HG03039 (cell line): ENCODE results near the gene DMRTC1.
"Not testable (repeated sequence)": the region's sequence is repeated elsewhere in the genome, so short reads cannot be mapped to it uniquely, and the experiment has no call there.

Experiments
- ATAC-seq: cut with Tn5 transposase; IDR thresholded peaks from one replicate; pipeline ENCODE4 v1.9.1; 2021; ENCODE audit warnings: mild to moderate bottlenecking, moderate library complexity; ENCODE audit not compliant: unreplicated experiment

Gene DMRTC1, protein sequence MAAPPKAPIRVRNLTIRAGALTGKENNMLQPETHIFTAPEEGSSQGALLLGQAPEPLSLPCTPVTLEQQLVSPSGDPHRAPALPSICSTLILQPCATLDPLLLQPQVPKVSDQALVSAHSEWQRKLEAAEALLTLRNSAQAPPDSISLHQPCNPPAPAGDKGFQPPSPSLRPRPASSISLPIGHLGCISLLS

GRCh38 chrX:72943819-72944169, at the start of gene DMRTC1:
DMRTC1 (minus strand) TSS chrX:72943837; CDS start chrX:72875694, 68,143 bp downstream.
- ATAC-seq: peak; percentile 72

- not testable (repeated sequence) for ATAC-seq
Observed at GRCh38 chrX:72980894-72981469, 37.3 kb upstream of the DMRTC1 start.

DNA sequence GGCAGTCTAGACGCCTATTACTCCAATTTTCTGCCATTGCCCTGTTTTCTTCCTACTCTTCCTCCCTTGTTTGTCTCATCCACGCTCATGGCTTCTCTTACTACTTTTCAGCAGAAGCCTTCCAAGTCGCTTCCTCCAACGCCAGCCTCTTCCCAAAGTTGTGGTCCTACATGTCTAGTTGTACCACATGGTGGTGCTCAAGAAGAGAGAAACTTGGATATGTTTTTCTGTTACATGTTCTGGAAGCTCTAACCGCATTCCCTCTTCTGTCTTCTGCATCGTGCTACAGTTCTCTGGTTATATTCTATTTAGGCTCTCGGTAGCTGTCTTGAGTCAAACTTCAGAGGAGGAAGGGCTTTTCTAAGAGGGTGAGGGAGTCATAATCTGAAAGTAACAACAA, 31.2 kb upstream of the DMRTC1 start:
- not testable (repeated sequence) for ATAC-seq

GRCh38 chrX:72971859-72972258, 28.2 kb upstream of the DMRTC1 start:
- ATAC-seq: not testable (repeated sequence)

DNA sequence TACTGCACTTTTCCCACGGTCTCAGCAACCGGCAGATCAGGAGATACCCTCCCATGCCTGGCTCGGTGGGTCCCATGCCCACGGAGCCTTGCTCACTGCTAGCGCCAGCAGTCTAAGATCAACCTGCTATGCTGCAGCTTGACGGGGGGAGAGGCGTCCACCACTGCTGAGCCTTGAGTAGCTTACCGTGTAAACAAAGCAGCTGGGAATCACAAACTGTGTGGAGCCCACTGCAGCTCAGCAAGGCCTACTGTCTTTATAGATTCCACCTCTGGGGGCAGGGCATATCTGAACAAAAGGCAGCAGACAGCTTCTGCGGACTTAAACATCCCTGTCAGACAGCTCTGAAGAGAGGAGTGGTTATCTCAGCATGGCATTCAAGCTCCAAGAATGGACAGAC, 16.3 kb upstream of the DMRTC1 start:
- not testable (repeated sequence) for ATAC-seq

GRCh38 chrX:72943035-72943818, 410 bp downstream of the DMRTC1 start:
- not testable (repeated sequence) for ATAC-seq

- ATAC-seq: not testable (repeated sequence)
Observed at GRCh38 chrX:72942272-72942671, 1.4 kb downstream of the DMRTC1 start.

GRCh38 chrX:72937906-72938305, 5.7 kb downstream of the DMRTC1 start, which contains the start of gene FAM236A:
FAM236A (plus strand) TSS chrX:72938206; CDS start chrX:72938263, 57 bp downstream.
- ATAC-seq: not testable (repeated sequence)

- not testable (repeated sequence) for ATAC-seq
Observed at GRCh38 chrX:72936882-72937455, 6.7 kb downstream of the DMRTC1 start.

DNA sequence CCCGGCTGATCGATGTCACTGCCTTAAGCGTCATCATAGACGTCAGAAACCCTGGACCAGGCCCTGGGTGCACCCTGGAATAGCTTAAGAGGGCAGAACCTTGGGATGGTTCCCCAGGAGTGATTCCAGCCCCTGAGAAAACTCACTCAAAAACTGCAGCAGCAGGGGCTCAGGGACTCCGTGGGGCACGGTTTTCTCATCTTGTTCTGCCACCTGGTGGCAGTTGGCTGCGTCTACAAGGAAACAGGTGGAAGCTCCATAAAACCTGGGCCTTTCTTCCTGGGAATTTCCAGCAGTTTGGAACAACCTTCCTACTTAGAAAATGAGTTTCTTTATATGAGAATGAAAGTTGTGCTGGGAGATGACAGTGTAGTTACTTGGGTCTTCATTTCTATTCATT, 7.2 kb downstream of the DMRTC1 start:
- not testable (repeated sequence) for ATAC-seq

DNA sequence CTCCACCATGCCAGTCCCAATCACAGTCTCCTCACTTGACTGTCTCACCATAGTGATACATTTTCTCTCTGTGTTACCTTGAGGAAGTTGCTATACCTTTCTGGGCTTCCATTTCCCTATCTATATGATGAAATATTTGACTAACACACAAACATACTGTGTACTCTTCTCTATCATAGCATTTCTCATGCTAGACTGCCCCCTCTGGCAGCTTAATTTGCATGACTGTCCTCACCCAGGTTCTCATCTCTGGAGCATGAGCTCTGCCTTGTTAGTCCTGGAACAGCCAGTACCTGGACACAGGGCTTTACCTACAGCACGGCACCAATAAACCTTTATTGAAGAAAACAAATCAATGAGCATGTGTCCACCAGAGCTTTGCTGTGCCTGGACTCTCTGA, 11.4 kb downstream of the DMRTC1 start:
- ATAC-seq: not testable (repeated sequence)

DNA sequence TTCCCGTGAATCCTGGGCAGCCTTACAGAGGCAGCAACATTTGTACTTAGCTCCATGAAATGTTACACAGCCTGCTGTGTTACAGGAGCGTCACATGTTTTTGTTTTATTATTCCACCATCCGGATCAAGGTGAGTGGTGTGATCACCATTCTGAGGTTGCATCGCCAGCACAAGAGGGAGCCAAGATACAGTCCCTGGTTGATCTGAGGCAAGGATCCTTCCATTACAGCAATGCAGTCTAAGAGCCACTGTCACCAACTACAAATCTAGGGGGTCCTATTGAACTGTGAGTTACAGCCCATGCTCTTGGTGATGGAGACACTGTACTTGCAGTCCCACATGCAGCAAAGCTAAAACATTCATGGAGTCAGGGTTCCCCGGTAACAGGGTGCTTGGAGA, 27.5 kb downstream of the DMRTC1 start:
- ATAC-seq: not testable (repeated sequence)

GRCh38 chrX:72912315-72912714, 31.3 kb downstream of the DMRTC1 start, which contains the start of gene FAM236C:
FAM236C (plus strand) TSS chrX:72912615; CDS start chrX:72912715, 100 bp downstream.
- ATAC-seq: not testable (repeated sequence)

GRCh38 chrX:72889740-72890139, 53.9 kb downstream of the DMRTC1 start:
- ATAC-seq: not testable (repeated sequence)

- not testable (repeated sequence) for ATAC-seq
Observed at GRCh38 chrX:72882898-72883297, 60.7 kb downstream of the DMRTC1 start.

- not testable (repeated sequence) for ATAC-seq
Observed at GRCh38 chrX:72837532-72837931, 106.1 kb downstream of the DMRTC1 start.

DNA sequence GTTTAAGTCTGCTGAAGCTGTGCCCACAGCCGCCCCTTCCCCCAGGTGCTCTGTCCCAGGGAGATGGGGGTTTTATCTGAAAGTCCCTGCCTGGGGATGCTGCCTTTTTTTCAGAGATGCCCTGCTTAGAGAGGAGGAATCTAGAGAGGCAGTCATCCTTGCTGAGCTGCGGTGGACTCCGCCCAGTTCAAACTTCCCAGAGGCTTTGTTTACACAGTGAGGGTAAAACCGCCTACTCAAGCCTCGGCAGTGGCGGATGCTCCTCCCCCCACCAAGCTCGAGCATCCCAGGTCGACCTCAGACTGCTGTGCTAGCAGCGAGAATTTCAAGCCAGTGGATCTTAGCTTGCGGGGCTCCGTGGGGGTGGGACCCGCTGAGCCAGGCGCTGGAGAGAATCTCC, 112.9 kb downstream of the DMRTC1 start:
- ATAC-seq: not testable (repeated sequence)
